HL-60 (cell line): Measurements from ENCODE around the gene CD19.

Source experiments
- SPI1 ChIP-seq: IDR thresholded peaks from 2 replicates; pipeline ENCODE4 v1.6.1; 2012; ENCODE audit warnings: low read depth, mild to moderate bottlenecking, borderline replicate concordance
- TF ChIP-seq, protein P1 (sequence below): IDR thresholded peaks from one replicate; pipeline ENCODE4 v1.5.1; 2011; ENCODE audit warnings: low read length, control low read depth, inconsistent platforms; ENCODE audit not compliant: insufficient read depth

DNA sequence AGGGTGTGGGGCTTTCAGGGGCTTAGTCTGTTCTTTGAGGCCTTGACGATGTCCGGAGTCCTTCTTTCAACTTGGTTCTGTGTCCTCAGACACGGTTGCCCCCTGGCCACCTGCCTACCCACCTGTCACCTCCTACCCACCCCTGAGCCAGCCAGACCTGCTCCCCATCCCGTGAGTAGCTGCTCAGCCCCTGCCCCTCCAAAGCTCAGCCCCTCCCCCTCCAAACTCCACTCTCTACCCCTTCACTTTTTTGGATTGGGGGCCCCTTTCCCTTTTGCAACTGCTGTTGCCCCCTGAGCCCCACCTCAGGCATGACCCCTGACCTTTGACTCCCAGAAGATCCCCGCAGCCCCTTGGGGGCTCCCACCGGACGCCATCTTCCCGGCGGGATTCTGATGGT is 54.3 kb downstream of the CD19 start:
- TF ChIP-seq, protein P1, sequence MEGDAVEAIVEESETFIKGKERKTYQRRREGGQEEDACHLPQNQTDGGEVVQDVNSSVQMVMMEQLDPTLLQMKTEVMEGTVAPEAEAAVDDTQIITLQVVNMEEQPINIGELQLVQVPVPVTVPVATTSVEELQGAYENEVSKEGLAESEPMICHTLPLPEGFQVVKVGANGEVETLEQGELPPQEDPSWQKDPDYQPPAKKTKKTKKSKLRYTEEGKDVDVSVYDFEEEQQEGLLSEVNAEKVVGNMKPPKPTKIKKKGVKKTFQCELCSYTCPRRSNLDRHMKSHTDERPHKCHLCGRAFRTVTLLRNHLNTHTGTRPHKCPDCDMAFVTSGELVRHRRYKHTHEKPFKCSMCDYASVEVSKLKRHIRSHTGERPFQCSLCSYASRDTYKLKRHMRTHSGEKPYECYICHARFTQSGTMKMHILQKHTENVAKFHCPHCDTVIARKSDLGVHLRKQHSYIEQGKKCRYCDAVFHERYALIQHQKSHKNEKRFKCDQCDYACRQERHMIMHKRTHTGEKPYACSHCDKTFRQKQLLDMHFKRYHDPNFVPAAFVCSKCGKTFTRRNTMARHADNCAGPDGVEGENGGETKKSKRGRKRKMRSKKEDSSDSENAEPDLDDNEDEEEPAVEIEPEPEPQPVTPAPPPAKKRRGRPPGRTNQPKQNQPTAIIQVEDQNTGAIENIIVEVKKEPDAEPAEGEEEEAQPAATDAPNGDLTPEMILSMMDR = no peak
- no peak for TF ChIP-seq SPI1
